GM20431 (cell line): ENCODE measurements around the gene TRIM66.

Experiments used
- in situ Hi-C: fragments of 300-500 bp; cut with MseI, MboI; formaldehyde crosslinking; loops from one replicate; pipeline ENCODE4 v1.15.0; 2020; ENCODE audit warnings: low sequenced_read_pairs; ENCODE audit not compliant: unreplicated experiment

The TRIM66 gene

GRCh38 chr11:8717544-8717875 lies 35.0 kb upstream of the TRIM66 start:
- in situ Hi-C loops: no loop called here

- in situ Hi-C loops: no loop called here
Observed at GRCh38 chr11:8715501-8715900, 33.0 kb upstream of the TRIM66 start.

- in situ Hi-C loops: no loop called here
Observed at GRCh38 chr11:8714622-8715225, 32.3 kb upstream of the TRIM66 start.

- in situ Hi-C loops: no loop called here
Observed at GRCh38 chr11:8713760-8714454, 31.4 kb upstream of the TRIM66 start.

GRCh38 chr11:8712506-8712905 lies 30.0 kb upstream of the TRIM66 start:
- in situ Hi-C loops: no loop called here

- in situ Hi-C loops: no loop called here
Observed at GRCh38 chr11:8711895-8712442, 29.5 kb upstream of the TRIM66 start.

- in situ Hi-C loops: no loop called here
Observed at GRCh38 chr11:8709777-8710176, 27.3 kb upstream of the TRIM66 start.

GRCh38 chr11:8709002-8709672 lies 26.7 kb upstream of the TRIM66 start:
- in situ Hi-C loops: no loop called here

GRCh38 chr11:8707541-8708191 lies 25.2 kb upstream of the TRIM66 start:
- in situ Hi-C loops: no loop called here

GRCh38 chr11:8706673-8707432 lies 24.4 kb upstream of the TRIM66 start:
- in situ Hi-C loops: no loop called here

- in situ Hi-C loops: no loop called here
Observed at GRCh38 chr11:8705146-8705545, 22.7 kb upstream of the TRIM66 start.

GRCh38 chr11:8704136-8704535 lies 21.7 kb upstream of the TRIM66 start:
- in situ Hi-C loops: no loop called here

- in situ Hi-C loops: no loop called here
Observed at GRCh38 chr11:8702598-8702915, 20.1 kb upstream of the TRIM66 start.

GRCh38 chr11:8701891-8702597 lies 19.6 kb upstream of the TRIM66 start:
- in situ Hi-C loops: no loop called here

- in situ Hi-C loops: no loop called here
Observed at GRCh38 chr11:8699903-8700302, 17.4 kb upstream of the TRIM66 start.

GRCh38 chr11:8698917-8699441 lies 16.5 kb upstream of the TRIM66 start:
- in situ Hi-C loops: no loop called here

GRCh38 chr11:8698379-8698851 lies 15.9 kb upstream of the TRIM66 start:
- in situ Hi-C loops: no loop called here

GRCh38 chr11:8697054-8697453 lies 14.6 kb upstream of the TRIM66 start:
- in situ Hi-C loops: no loop called here

- in situ Hi-C loops: no loop called here
Observed at GRCh38 chr11:8694137-8694536, 11.7 kb upstream of the TRIM66 start.
